Measurements from ENCODE around the gene AXL. TPM values are rescaled to one million over a fixed set of nuclear protein-coding genes. Genes with fewer than 3 reads are reported as not detected.

Gene AXL
- total and polyA plus RNA-seq, 10 donors, result 2.3 to 135 (median 61.5) TPM

DNA sequence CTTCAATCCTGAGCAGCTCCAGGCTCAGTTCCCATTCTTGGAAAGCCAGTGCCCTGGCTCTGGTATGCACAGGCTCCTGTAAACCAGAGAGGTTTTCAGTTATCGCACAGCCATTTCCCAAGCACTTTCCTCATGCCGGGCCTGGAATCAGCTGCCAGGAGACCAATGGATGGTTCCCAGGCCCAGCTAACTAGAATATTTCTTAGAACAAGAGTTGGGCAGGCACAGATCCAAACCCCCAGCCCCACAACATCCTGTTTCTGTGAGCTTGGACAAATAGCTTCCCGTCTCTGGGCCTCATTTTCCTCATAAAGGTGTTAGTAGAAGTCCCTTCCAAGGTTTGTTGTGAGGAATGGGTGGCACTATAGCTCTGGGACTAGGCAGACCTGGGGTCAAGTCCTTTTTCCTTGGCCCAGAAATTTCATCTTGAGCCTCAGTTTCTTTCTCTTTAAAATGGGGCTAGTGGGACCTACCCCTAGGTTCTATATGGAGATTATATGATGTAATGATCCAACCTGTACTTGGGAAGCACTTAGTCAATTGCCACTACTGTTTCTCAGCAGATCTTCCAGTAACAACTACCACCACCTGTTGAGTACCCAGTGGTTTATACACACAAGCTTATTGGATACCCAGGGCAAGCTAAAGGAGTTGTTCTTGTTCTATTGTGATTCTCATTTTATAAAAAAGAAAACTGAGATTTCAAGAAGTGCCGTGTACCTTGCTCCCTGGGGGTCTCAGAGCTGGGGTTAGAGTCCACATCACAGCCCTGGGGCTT, 85.9 kb downstream of the AXL start:
- H3K4me1 ChIP-seq, result peaks cover 57 to 99% (median 94%) of the 10 kb centered on the region in 6 donors
- peak overlapping the region in 7 of 8 donors; percentile 6 to 98 (median 92) for H3K27ac ChIP-seq
- no peaks in the 10 kb centered on the region for H3K27me3 ChIP-seq (replicated peaks in 1 of 7)
- TF ChIP-seq POLR2A (IDR thresholded peaks at IDR 0.05) (no peak), POLR2AphosphoS5 (IDR thresholded peaks at IDR 0.05) (no peak)
- TF ChIP-seq, protein P1, sequence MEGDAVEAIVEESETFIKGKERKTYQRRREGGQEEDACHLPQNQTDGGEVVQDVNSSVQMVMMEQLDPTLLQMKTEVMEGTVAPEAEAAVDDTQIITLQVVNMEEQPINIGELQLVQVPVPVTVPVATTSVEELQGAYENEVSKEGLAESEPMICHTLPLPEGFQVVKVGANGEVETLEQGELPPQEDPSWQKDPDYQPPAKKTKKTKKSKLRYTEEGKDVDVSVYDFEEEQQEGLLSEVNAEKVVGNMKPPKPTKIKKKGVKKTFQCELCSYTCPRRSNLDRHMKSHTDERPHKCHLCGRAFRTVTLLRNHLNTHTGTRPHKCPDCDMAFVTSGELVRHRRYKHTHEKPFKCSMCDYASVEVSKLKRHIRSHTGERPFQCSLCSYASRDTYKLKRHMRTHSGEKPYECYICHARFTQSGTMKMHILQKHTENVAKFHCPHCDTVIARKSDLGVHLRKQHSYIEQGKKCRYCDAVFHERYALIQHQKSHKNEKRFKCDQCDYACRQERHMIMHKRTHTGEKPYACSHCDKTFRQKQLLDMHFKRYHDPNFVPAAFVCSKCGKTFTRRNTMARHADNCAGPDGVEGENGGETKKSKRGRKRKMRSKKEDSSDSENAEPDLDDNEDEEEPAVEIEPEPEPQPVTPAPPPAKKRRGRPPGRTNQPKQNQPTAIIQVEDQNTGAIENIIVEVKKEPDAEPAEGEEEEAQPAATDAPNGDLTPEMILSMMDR (IDR thresholded peaks at IDR 0.05 in 8 of 11, conservative IDR thresholded peaks at IDR 0.05 in 3 of 11), result no peak
- no peak overlapping the region for H3K4me3 ChIP-seq
- no peak for DNase-seq
- intact Hi-C loops (cut with DNase I; ENCODE audit: low total_unique reads), result loop anchor here (5.0 kb wide), 1 partner anchor 38 kb away; no protein-coding TSS in a partner anchor
- WGBS, 5 donors, result 73 to 91% (median 76%) methylated on average over 4 of the region's 4 CpGs
- H3K36me3 ChIP-seq, result peaks cover 0 to 76% (median 60%) of the 10 kb centered on the region in 6 donors
- no peaks in the 10 kb centered on the region for H3K9me3 ChIP-seq

DNA sequence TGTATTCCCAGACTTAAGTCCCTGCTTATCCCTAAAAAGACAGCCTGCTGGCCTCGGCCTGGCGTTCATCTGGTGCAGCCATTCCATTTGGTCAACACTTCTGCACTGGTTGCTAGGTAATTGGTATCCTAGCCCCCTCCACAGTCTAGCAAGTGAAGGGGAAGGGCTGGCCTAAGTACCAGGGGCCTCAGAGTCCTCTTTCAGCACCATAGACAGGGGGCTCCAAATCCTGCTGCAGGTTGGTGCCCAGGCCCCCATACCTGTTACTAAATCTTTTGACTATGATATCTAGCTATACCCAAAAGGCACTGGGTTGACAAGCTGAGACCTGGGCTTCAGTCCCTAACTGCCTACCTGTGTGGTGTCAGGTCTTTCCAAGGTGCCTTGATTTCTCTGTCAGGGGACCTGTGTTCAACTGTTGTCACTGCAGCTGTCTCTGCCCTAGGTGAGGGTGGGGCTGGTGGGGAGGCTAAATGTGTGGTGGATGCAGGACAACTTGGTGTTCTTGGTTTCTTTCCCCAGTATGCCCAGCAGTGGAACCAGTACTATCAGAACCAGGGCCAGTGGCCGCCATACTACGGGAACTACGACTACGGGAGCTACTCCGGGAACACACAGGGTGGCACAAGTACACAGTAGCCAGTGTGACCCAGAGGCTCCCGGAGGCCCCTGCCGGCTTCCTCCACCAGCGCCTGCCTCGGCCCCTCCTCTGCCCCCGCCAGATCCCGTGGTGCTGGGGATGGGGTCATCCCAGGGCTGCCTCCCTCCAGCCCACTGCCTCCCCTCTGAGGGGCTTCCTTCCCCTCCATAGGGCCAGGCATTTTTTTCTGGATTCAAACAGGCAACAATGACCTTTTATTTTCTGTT, 87.1 kb downstream of the AXL start:
- intact Hi-C loops (cut with DNase I; ENCODE audit: low total_unique reads), result loop anchor here (5.0 kb wide), 1 partner anchor 39 kb away; no protein-coding TSS in a partner anchor
- no peak for DNase-seq
- H3K36me3 ChIP-seq, result peaks cover 0 to 63% (median 50%) of the 10 kb centered on the region in 6 donors
- H3K27ac ChIP-seq, result peak overlapping the region; percentile 88 to 98 (median 97)
- no peak for TF ChIP-seq POLR2A (IDR thresholded peaks at IDR 0.05)
- TF ChIP-seq POLR2AphosphoS5 (IDR thresholded peaks at IDR 0.05), result peak in 1 of 3 donors; percentile 54
- TF ChIP-seq, protein P1 (IDR thresholded peaks at IDR 0.05 in 8 of 11, conservative IDR thresholded peaks at IDR 0.05 in 3 of 11), result no peak
- H3K9me3 ChIP-seq, result no peaks in the 10 kb centered on the region
- 53 to 69% (median 67%) methylated on average over 13 of the region's 13 CpGs for WGBS, 5 donors
- peaks cover 59 to 96% (median 89%) of the 10 kb centered on the region in 6 donors for H3K4me1 ChIP-seq
- no peaks in the 10 kb centered on the region for H3K27me3 ChIP-seq (replicated peaks in 1 of 7)
- peak overlapping the region in 1 of 8 donors; percentile 24 for H3K4me3 ChIP-seq

DNA sequence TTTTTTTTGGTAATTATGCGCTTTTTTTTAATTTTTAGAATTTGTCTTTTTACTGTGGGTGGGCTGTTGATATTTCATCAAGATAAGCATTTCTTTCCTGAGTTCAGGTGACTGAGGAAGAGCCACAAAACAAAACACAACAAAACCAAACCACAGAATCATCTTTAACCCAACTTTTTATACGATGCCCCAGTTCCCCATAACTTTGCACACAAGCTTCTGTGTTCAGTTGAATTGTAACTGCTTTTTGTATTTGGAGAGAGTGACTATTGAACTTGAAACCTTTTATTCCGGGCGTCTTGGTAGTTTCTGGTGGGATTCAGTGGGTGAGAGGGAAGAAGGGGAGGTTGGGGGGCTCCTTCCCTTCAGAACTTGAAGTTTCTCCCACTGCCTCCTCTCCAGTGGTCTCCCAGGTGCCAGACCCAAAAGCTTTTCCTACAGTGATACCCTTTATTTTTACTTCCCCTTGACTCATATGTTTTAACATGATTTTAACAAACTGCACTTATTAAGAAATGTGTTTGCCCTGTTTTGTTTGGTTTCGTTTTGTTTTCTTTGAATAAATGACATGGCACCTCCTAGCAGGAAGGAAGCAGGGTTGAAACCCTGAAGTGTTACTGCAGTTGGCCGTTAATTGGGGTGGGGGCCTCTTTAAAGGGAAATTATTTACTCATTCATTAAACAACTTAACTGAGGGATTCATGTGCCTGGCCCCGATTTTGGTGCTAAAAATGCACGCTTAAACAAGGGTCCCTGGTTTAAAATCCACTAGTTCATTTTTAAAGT, 88.3 kb downstream of the AXL start:
- Histone ChIP-seq H3K36me3 (peaks cover 0 to 59% (median 43%) of the 10 kb centered on the region in 6 donors), H3K4me3 (peak overlapping the region in 1 of 8 donors; percentile 74), H3K27me3 (replicated peaks in 1 of 7) (no peaks in the 10 kb centered on the region), H3K27ac (peak overlapping the region; percentile 88 to 98 (median 97)), H3K4me1 (peaks cover 63 to 96% (median 91%) of the 10 kb centered on the region in 6 donors), H3K9me3 (no peaks in the 10 kb centered on the region)
- intact Hi-C loops (cut with DNase I; ENCODE audit: low total_unique reads), result loop anchor here (5.0 kb wide), 1 partner anchor 40 kb away; no protein-coding TSS in a partner anchor
- TF ChIP-seq POLR2AphosphoS5 (IDR thresholded peaks at IDR 0.05) (no peak), POLR2A (IDR thresholded peaks at IDR 0.05) (no peak)
- TF ChIP-seq, protein P1 (IDR thresholded peaks at IDR 0.05 in 8 of 11, conservative IDR thresholded peaks at IDR 0.05 in 3 of 11), result no peak
- 19 to 42% (median 23%) methylated on average over 8 of the region's 8 CpGs for WGBS, 5 donors
- no peak for DNase-seq
